Activated CD4-positive, alpha-beta T cell treated with anti-CD3 and anti-CD28 coated beads, Interleukin-10, Interleukin-2, amounts not matched to agents 100 ng/mL and 50 ng/mL, durations not matched to agents 16 hours and 8 hours (primary cell): ENCODE results near the gene TPST1.
"Not testable (repeated sequence)": the region's sequence is repeated elsewhere in the genome, so short reads cannot be mapped to it uniquely, and the experiment has no call there.

Source experiments
- DNase-seq: peaks from one replicate; pipeline ENCODE4 v3.0.0-alpha.2; 2020

The TPST1 gene

GRCh38 chr7:66348959-66349358 is 143.8 kb downstream of the TPST1 start:
- no peak for DNase-seq

- DNase-seq = no peak
These were observed 146.9 kb downstream of the TPST1 start for GRCh38 chr7:66352071-66352470.

GRCh38 chr7:66353547-66353946 is 148.4 kb downstream of the TPST1 start:
- no peak for DNase-seq

- DNase-seq = no peak
These were observed 150.6 kb downstream of the TPST1 start for GRCh38 chr7:66355756-66356155.

GRCh38 chr7:66356277-66356721 is 151.2 kb downstream of the TPST1 start:
- no peak for DNase-seq

- DNase-seq = no peak
These were observed 152.0 kb downstream of the TPST1 start for GRCh38 chr7:66357087-66357486.

GRCh38 chr7:66359656-66360211 is 154.6 kb downstream of the TPST1 start:
- DNase-seq = no peak

GRCh38 chr7:66362136-66362535 is 157.0 kb downstream of the TPST1 start:
- no peak for DNase-seq

GRCh38 chr7:66363635-66364034 is 158.5 kb downstream of the TPST1 start:
- DNase-seq = no peak

GRCh38 chr7:66365031-66365430 is 159.9 kb downstream of the TPST1 start:
- not testable (repeated sequence) for DNase-seq

GRCh38 chr7:66371096-66371824 is 166.1 kb downstream of the TPST1 start:
- DNase-seq = no peak

GRCh38 chr7:66374141-66374840 is 169.2 kb downstream of the TPST1 start:
- not testable (repeated sequence) for DNase-seq

GRCh38 chr7:66376264-66376945 is 171.3 kb downstream of the TPST1 start:
- DNase-seq = no peak

- no peak for DNase-seq
These were observed 171.9 kb downstream of the TPST1 start for GRCh38 chr7:66377045-66377444.

- DNase-seq = no peak
These were observed 172.6 kb downstream of the TPST1 start for GRCh38 chr7:66377714-66378113.

GRCh38 chr7:66379542-66380160 is 174.5 kb downstream of the TPST1 start:
- no peak for DNase-seq

- DNase-seq = no peak
These were observed 175.2 kb downstream of the TPST1 start for GRCh38 chr7:66380272-66380888.

GRCh38 chr7:66382182-66382923 is 177.2 kb downstream of the TPST1 start:
- not testable (repeated sequence) for DNase-seq

GRCh38 chr7:66385191-66385905 is 180.2 kb downstream of the TPST1 start:
- DNase-seq = not testable (repeated sequence)

GRCh38 chr7:66395128-66395571 is 190.0 kb downstream of the TPST1 start:
- DNase-seq = not testable (repeated sequence)

- DNase-seq = not testable (repeated sequence)
These were observed 190.9 kb downstream of the TPST1 start for GRCh38 chr7:66396052-66396451.
